ENCODE measurements around the gene GUCY2F.

GUCY2F gene

GRCh38 chrX:109481986-109482385 lies at the start of gene GUCY2F:
GUCY2F (minus strand) TSS chrX:109482086; CDS start chrX:109475936, 6,150 bp downstream.
- DNase-seq (ENCODE audit: low read depth), result no peak

GRCh38 chrX:109519001-109519400 lies 37.1 kb upstream of the GUCY2F start:
- DNase-seq (ENCODE audit: low read depth), result no peak

DNA sequence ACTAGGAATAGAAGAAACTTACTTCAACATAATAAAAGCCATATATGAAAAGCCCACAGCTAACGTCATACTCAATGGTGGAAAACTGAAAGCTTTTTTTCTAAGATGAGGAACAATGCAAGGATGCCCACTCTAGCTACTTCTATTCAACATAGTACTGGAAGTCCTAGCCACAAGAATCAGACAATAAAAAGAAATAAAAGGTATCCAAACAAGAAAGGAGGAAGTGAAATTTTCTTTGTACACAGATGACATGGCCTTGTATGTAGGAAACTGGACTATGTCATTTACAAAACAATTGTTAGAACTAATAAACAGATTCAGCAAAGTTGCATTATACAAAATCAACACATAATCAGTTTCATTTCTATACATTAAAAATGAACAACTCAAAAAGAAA lies 29.2 kb upstream of the GUCY2F start:
- DNase-seq (ENCODE audit: low read depth), result no peak

DNA sequence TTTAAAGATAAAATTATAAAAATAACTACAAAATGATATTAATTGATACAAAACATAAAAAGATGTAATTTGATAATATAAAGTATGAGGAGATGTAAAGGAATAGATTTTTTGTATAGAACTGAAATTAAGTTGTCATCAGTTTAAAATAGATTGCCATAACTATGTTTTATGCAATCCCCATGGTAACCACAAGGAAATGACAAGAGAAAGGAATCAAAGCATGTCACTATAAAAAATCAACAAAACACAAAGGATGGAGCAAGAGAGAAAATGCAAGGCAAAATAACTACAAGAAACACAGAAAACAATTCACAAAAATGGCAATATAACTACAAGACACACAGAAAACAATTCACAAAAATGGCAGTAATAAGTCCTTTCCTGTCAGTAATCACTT lies 27.0 kb upstream of the GUCY2F start:
- no peak for DNase-seq (ENCODE audit: low read depth)

DNA sequence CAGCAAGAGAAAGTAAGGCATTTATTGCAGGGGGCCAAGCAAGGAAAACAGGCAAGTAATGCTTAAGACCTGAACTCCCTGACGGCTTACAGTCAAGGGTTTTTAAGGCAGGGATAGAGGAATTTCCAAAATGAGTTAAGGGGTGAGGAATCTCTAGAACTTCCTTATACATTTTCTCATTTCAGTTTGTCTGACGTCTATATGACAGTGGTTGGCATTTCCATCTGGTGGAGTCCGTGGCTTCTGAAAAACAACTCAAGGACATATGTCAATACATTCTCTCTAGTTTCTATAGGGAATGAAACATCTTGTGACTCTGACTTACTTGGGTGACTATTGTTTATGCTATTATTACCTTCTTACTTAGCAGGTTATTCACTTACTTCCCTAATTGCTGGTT lies 19.3 kb upstream of the GUCY2F start:
- no peak for DNase-seq (ENCODE audit: low read depth)

DNA sequence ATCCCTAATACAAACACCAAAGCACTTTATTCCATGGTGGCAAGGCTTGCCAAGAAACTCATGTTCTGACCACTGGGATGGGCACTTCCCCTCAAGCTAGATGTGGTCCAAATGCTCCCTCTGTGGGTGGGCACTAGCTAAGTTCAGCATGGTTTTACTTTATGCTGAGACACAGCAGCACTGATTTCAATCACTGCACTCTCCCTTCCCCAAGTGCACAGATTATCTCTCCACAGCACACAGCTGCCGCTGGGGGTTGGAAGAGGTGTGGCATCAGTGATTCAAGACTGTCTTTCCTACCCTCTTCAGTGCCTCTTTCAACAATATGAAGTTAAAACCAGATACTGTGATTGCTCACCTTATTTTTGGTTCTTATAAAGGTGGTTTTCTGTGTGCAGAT lies 16.5 kb upstream of the GUCY2F start:
- no peak for DNase-seq (ENCODE audit: low read depth)

DNA sequence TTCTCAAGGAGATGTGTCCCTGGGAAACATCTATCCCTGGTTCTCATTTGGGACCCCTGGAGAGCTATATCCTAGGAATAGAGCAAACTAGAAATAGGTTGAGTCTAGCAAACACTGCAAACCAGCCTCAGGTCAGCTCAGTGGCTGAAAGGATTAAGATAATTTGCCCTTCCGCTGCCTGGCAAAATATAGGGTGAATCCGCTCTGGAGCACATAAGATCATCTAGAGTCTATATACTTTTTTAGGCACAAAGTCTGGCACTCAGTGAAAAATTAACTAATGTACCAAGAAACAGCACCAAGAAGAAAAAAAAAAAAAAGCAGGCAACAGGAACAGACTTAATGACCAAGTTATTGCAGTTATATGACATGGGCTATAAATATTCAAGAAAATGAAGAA lies 7.3 kb upstream of the GUCY2F start:
- DNase-seq (ENCODE audit: low read depth), result no peak

DNA sequence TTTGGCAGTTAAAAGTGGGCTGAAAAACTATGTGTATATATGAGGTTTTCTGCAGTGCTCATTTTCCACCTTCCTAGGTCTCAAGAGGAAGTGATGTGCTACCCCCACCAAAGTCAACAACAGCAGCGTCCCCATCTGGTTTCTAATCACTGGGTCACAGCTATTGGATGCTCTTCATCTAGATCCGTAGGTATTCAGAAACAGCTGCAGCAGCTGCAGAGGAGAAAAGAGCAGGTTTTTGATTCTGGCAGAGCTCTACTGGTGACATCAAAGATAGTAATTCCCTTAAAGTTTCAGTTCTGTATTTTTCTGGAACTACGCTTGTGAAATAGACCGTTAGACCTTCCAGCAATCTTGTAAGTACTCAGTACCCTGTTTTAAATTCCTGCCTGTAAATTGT lies 5.8 kb upstream of the GUCY2F start:
- DNase-seq (ENCODE audit: low read depth), result no peak

DNA sequence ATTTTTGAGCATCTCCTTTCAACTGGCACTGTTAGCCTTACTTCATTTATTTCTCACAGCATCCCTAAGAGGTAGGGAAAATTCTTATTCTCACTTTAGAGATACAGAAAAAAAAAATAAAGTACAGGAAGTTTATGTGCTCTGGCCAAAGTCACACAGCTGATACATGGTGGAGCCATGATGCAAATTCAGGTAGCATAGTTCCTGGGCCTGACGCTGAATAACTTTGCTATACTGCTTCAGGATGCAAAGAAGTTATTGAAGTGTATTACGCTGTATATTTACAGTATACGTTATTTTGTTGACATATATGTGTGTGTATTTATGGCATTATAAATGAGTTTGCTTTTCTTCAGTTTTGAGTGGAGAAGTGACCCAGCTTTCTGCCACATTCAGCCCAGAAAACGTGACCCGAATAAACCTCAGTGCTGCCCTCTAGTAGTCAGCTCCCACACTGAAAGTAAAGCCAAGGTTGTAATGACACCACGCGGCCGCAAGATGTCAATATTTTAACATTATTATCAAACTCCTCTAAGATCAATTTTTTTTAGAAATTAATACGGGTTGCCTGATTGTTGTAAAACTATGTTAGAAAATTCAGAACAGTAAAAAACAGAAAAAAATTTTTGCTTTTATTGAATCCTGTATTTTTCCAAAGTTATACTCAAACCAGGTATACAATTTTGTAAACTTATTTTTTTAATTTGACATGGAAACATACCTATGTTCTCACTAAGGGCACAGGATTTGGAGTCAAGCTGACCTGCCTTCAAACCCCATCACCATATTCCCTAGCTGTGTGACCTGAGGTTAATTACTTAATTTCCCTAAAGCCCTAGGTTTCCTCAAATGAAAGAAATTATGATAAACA lies 3.8 kb upstream of the GUCY2F start:
- DNase-seq (ENCODE audit: low read depth), result peak; percentile 40

GRCh38 chrX:109484886-109485285 lies 3.0 kb upstream of the GUCY2F start:
- DNase-seq (ENCODE audit: low read depth), result no peak

GRCh38 chrX:109475174-109475891 lies 6.6 kb downstream of the GUCY2F start:
- DNase-seq (ENCODE audit: low read depth), result no peak

DNA sequence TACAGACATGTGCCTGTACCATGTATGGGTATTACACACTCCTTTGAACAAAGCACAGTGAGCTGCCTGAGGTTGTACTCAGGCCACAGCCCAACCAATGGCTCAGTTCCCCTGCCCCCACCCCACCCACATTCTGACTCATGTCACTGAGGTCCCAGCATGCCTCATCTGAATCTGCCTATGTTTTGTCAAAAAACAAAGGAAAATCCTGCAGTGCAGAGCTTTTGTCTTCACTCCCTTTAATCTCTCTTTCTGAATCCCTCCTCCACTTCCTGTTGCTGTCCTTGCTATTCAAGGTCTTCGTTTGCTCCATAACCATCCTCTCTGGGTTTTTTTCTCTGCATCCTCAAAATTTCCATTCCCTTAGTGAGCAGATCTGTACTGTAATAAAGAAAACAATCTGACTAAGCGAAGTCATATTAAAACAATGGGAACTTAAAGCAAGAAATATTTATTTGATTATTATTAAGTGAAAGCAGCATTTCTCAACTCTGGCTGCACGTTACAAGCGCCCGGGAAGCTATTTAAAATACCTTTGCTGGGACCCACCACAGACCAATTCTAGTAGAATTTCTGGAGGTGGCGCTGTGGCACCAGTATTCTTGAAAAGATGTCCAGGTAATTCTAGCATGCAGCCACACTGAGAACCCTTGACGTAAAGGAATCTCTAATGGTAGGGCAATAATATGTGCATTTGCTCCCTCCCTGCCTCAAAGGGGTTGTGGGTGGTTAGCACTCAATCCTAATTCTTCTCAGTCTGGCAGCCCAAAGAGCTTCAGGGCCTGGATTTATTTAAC lies 8.7 kb downstream of the GUCY2F start:
- DNase-seq (ENCODE audit: low read depth), result peak; percentile 2

DNA sequence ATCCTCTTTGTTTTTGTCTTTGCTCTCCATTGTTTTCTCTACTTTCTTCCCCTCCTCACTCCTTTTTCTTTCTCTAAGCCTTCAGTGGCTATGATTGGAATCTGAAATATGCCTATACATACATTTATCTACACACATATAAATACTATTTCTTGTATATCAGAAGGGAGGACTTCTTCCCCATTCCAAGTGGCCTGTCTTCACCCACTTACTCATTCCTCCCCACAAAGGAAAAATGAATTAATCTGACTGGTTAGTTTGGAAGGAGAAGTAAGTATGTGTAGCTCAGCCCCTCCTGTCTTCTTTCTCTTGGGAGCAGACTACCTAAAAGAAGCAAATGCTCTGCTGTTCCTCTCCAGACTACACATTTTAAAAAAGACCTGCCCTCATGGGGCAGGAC lies 17.7 kb downstream of the GUCY2F start:
- DNase-seq (ENCODE audit: low read depth), result no peak

GRCh38 chrX:109463784-109464183 lies 18.1 kb downstream of the GUCY2F start:
- DNase-seq (ENCODE audit: low read depth), result no peak

- no peak for DNase-seq (ENCODE audit: low read depth)
Observed at GRCh38 chrX:109448282-109448938, 33.5 kb downstream of the GUCY2F start.

GRCh38 chrX:109441266-109441665 lies 40.6 kb downstream of the GUCY2F start:
- DNase-seq (ENCODE audit: low read depth), result no peak

DNA sequence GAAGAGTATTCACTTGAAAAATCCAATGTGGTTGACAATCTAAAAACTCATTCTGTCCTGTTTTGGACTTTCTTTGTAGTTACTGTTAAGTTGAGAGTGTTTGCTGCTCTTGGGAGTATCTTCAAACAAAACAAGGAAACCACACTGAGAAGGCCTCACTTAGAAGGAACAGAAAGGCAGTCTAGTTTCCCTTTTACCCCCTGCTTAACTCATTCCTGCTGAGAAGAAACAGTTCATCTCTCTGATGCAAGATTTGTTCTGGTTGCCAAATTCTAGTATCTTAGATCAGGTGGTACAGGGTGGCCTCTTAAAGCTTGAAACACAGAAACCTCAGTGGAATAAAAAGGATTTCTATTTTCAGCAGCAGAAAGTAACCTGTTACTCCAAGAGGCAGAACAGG lies 41.4 kb downstream of the GUCY2F start:
- DNase-seq (ENCODE audit: low read depth), result no peak

DNA sequence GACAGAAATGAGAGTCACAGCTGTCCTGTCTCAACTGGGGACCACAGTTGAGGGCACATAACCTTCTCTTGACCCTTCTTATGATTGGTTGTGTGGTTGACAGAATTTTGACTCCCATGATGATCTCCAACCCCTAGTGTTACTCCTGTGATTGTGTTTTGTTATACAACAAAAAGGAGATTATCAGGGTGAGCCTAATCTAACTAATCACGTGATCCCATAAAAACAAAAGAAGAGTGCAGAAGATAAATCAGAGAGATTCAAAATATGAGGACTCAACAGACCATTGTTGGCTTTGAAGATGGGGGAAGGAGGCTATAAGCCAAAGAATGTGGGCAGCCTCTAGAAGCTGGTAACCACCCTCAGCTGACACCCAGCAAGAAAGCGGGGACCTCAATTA lies 72.7 kb downstream of the GUCY2F start:
- DNase-seq (ENCODE audit: low read depth), result no peak

DNA sequence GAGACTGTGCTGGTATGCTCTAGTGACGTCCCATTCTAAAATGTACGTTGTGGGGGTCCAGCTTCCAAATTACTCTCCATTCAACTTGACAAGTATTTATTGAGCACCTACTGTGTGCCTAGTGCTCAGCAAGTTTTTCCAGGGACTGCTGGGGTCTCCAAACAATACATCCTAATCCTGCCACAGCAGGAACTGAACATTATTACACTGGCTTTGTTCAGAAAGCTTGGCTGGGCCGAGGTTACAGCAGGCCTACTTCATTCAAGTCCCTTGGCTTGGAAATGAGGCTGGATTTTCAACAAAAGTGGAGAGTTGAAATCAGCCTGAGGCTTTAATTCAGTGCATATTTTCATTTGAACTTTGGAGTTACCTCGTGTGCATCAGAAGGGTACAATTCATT lies 78.0 kb downstream of the GUCY2F start:
- no peak for DNase-seq (ENCODE audit: low read depth)

GRCh38 chrX:109399831-109400230 lies 82.1 kb downstream of the GUCY2F start:
- no peak for DNase-seq (ENCODE audit: low read depth)

- no peak for DNase-seq (ENCODE audit: low read depth)
Observed at GRCh38 chrX:109398833-109399232, 83.1 kb downstream of the GUCY2F start.

GRCh38 chrX:109398061-109398460 lies 83.8 kb downstream of the GUCY2F start:
- DNase-seq (ENCODE audit: low read depth), result no peak
